GM20431 (cell line): ENCODE measurements around the gene RAB5B.
"Not testable (repeated sequence)": the region's sequence is repeated elsewhere in the genome, so short reads cannot be mapped to it uniquely, and the experiment has no call there.

Experiments used
- in situ Hi-C: fragments of 300-500 bp; cut with MseI, MboI; formaldehyde crosslinking; loops from one replicate; pipeline ENCODE4 v1.15.0; 2020; ENCODE audit warnings: low sequenced_read_pairs; ENCODE audit not compliant: unreplicated experiment

RAB5B gene

DNA sequence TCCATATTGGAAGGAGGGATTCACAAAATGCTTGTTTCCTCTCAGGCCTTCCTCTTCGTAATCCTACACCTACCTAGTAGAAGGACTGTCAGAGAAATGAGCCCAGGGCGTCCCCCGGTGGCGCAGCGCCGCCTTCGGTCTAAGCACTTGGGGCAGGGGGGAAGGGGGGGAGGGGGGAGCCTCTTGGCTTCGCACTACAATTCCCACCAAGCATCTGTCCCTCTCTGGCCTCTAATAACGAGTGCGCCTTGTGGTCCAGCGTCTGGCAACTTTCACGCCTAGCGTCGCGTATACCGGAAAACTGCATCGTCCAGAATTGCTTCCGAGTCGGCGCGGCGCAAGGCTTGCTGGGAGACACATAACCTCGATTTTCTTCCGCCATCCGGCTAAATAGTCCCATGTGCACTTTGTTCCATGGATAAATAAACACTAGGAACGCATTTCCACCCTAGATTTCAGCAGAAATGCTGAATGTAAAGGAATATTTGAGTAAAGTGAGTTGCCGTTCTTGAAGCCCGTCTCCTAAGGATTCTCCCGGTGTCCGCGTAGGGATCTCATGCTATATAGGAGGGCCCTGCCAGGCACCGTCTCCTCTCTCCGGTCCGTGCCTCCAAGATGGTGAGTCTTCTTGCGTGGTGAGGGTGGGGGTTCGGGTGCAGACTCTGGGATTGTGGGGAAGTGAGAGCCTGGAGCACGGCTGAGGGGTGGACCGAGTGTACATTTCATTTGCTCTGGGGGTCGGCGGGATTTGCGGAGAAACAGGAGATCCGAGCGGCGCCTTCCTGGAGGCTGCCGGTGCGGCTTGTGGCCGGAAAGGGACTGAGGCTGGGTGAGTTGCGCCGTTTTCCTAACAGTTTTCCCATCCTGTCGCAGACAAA lies 67.9 kb downstream of the RAB5B start, which contains the start of gene RPS26:
TSS of gene RPS26 (plus strand) at position 367 of the 878 bp plus-strand sequence. CDS start at position 616, 249 bp downstream.
- in situ Hi-C loops, result no loop called here

- in situ Hi-C loops, result not testable (repeated sequence)
Measured at GRCh38 chr12:56042430-56042813, 68.5 kb downstream of the RAB5B start.

GRCh38 chr12:56042843-56043242 lies 69.0 kb downstream of the RAB5B start:
- in situ Hi-C loops, result no loop called here
